Upper lobe of right lung (tissue), 1 donor: ENCODE results near the gene UBL7. TPM values are rescaled to one million over a fixed set of nuclear protein-coding genes. Genes with fewer than 3 reads are reported as not detected.

Source experiments
- ATAC-seq: fragments of 200-7000 bp; cut with Tn5 transposase; one replicate; pipeline ENCODE4 v1.9.1; 2020; ENCODE audit warnings: mild to moderate bottlenecking, moderate library complexity
- DNase-seq: peaks from one replicate; pipeline ENCODE4 v3.0.0-alpha.2; 2020
- H3K27ac ChIP-seq: fragments of 200-600 bp; one replicate; pipeline ENCODE4 v1.8.0; 2022
- H3K27me3 ChIP-seq: fragments of 200-600 bp; one replicate; pipeline ENCODE4 v1.8.0; 2022; ENCODE audit warnings: mild to moderate bottlenecking
- H3K36me3 ChIP-seq: fragments of 200-600 bp; one replicate; pipeline ENCODE4 v1.8.0; 2022
- H3K4me1 ChIP-seq: fragments of 200-600 bp; one replicate; pipeline ENCODE4 v1.8.0; 2022
- H3K4me3 ChIP-seq: fragments of 200-600 bp; one replicate; pipeline ENCODE4 v1.8.0; 2022; ENCODE audit warnings: mild to moderate bottlenecking
- H3K9me3 ChIP-seq: fragments of 200-600 bp; one replicate; pipeline ENCODE4 v1.8.0; 2022
- intact Hi-C: fragments of 100-400 bp; cut with DNase I; formaldehyde crosslinking; loops from one replicate; pipeline ENCODE4 v1.11.0; 2022
- total RNA-seq: library from RNA; stranded (reverse); fragmentation: NEBNext Ultra II Directional; extraction: Animal tissue kit (Norgen Biotek cat#: 25700); gene quantifications from one replicate; pipeline ENCODE4 v1.2.1, GENCODE V29; 2021
- TF ChIP-seq, protein P1 (sequence below): fragments of 200-600 bp; IDR thresholded peaks from one replicate; pipeline ENCODE4 v1.8.0; 2022; ENCODE audit warnings: antibody characterized with exemption
- donor health status: DM: no; HTN: yes; CAD: no; lungs with severe emphysema.

UBL7 gene
- total RNA-seq, 1 donor from 2014 or later, result 40.8 TPM

DNA sequence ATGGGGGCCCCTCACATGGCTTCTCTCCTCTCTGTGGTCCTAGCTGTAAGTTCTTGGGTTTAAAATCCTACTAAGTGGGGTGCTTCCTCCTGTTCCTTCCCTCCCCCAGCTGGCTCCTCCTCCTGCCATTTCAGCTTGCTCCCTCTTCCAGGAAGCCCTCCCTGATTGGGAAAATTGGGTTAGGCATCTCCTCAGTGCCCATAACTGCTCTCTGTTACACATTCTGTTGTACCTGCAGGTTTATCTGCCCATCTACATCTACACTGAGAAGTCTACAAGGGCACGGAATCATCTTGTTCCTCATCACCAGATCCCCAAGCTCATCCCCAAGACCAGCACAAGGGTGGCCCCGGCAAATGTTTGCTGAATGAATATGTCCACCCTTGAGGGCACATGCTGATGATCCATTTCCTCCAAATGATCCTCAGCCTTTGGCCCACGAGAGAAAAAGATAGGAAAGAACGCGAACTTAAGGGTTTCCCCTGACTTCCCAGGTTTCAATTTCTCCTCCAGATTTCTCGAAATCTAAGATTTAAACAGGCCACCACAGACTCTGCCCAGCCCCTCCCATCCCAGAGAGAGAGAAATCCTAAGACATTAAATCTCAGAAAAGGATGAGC is 31.1 kb downstream of the UBL7 start:
- Histone ChIP-seq H3K9me3 (no peaks in the 10 kb centered on the region), H3K4me3 (no peak overlapping the region), H3K27me3 (peaks cover 3% of the 10 kb centered on the region), H3K36me3 (no peaks in the 10 kb centered on the region), H3K4me1 (peaks cover 17% of the 10 kb centered on the region), H3K27ac (no peak overlapping the region)
- DNase-seq, result no peak
- no peak for ATAC-seq
- intact Hi-C loops, result no loop called here
- TF ChIP-seq, protein P1, sequence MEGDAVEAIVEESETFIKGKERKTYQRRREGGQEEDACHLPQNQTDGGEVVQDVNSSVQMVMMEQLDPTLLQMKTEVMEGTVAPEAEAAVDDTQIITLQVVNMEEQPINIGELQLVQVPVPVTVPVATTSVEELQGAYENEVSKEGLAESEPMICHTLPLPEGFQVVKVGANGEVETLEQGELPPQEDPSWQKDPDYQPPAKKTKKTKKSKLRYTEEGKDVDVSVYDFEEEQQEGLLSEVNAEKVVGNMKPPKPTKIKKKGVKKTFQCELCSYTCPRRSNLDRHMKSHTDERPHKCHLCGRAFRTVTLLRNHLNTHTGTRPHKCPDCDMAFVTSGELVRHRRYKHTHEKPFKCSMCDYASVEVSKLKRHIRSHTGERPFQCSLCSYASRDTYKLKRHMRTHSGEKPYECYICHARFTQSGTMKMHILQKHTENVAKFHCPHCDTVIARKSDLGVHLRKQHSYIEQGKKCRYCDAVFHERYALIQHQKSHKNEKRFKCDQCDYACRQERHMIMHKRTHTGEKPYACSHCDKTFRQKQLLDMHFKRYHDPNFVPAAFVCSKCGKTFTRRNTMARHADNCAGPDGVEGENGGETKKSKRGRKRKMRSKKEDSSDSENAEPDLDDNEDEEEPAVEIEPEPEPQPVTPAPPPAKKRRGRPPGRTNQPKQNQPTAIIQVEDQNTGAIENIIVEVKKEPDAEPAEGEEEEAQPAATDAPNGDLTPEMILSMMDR, result no peak

DNA sequence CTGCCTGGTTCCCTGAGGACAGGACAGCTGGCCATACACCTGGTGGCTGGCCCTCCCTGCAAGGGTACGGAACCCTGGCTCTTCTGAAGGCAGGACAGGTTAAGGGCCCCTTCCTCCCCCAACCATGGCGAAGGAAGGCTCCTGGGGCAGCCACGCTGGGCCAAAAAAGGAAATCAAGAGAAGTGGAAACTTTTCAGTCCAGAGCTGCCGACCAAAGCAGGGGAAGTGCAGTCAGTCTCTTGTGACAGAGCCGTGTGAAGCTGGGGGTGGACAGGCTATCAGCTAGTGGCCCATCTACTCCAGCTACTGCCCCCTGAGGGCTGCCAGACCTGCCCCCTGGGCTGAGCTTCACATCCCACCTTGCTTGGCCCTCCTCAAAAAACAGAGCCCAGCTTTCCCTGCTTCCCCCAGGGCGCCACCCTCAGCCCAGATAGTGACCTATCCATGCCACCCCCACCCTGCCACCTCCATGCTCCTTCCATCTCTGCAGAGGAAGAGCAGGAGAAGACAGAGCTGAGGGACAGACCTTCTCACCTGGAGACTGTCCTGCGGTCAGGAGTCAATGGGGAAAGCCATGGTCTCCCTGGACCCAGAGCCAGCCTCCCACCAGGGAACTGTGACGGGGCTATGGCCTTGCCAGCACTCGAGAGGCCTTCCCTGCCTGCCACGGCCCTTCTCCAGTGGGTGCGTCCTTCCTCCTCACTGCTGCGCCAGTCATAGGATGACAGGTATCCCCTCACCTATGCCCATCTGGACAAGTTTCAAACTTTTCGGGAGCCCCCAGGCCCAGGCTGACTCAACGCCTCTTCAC is 31.8 kb downstream of the UBL7 start:
- peaks cover 14% of the 10 kb centered on the region for H3K4me1 ChIP-seq
- no peaks in the 10 kb centered on the region for H3K36me3 ChIP-seq
- ATAC-seq (peak; percentile 23), DNase-seq (no peak)
- H3K27ac ChIP-seq, result no peak overlapping the region
- peaks cover 3% of the 10 kb centered on the region for H3K27me3 ChIP-seq
- H3K4me3 ChIP-seq, result no peak overlapping the region
- TF ChIP-seq, protein P1, result no peak
- intact Hi-C loops, result no loop called here
- H3K9me3 ChIP-seq, result no peaks in the 10 kb centered on the region

DNA sequence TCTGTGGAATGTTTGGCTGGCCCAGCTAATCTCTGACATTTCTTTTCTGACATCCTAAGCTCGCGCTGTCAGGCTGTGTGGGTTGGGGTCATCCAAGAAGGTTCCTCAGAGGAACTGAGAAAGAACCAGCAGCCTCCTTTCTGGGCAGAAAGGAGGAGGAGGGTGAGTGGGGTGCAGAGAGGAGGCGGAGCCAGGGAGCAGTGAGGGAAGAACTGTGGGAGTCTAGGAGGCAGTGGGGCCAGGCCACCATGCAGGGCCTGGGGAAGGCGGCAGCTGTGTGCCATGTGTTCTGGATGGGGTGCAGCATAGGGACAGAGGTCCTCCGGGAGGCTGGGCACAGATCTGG is 32.5 kb downstream of the UBL7 start:
- peaks cover 11% of the 10 kb centered on the region for H3K4me1 ChIP-seq
- DNase-seq (no peak), ATAC-seq (peak; percentile 44)
- no peaks in the 10 kb centered on the region for H3K9me3 ChIP-seq
- TF ChIP-seq, protein P1, result no peak
- H3K27me3 ChIP-seq, result peaks cover 3% of the 10 kb centered on the region
- no peaks in the 10 kb centered on the region for H3K36me3 ChIP-seq
- H3K4me3 ChIP-seq, result no peak overlapping the region
- intact Hi-C loops, result no loop called here
- no peak overlapping the region for H3K27ac ChIP-seq

DNA sequence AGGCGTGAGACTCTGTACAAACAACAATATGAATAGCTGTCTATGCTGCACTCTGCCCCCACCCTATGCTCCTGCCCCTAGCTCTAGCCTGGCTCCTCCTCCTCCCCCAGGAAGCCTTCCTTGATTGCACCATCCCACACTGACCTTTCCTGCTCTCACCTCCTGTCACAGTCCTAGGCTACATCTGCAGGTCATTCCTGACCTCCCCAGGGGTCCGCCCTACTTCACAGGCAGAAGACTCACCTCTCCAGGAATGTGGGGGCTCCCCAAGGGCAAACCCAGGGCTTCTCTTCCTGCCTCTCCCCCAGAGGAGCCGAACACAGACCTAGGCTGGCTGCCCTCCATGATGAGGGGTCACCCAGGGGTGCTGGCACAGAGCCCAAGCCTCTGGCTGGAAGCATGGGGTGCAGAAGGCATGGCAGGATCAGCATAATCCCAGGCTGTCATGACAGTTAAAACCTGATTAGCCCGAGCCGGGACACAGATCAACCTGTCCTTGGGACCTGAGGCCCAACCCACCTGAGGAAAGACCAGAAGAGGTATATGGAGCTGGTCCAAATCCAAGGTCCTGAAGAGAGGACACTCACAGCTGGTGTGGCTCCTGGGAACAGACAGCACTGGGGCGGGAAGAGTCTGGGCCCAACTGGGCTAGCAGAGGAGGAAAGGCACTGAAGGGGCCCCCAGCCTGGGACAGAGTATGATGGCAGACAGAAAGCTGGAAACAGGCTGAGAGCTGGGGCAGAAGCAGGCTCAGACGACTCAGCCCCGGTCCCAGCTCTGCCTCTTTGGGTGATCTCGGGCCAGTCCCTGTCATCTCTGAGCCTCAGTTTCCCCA is 33.1 kb downstream of the UBL7 start:
- peaks cover 3% of the 10 kb centered on the region for H3K27me3 ChIP-seq
- no peak for ATAC-seq
- no peak overlapping the region for H3K27ac ChIP-seq
- intact Hi-C loops, result no loop called here
- peaks cover 12% of the 10 kb centered on the region for H3K4me1 ChIP-seq
- H3K9me3 ChIP-seq, result no peaks in the 10 kb centered on the region
- TF ChIP-seq, protein P1, result no peak
- no peaks in the 10 kb centered on the region for H3K36me3 ChIP-seq
- no peak overlapping the region for H3K4me3 ChIP-seq
- DNase-seq, result no peak

DNA sequence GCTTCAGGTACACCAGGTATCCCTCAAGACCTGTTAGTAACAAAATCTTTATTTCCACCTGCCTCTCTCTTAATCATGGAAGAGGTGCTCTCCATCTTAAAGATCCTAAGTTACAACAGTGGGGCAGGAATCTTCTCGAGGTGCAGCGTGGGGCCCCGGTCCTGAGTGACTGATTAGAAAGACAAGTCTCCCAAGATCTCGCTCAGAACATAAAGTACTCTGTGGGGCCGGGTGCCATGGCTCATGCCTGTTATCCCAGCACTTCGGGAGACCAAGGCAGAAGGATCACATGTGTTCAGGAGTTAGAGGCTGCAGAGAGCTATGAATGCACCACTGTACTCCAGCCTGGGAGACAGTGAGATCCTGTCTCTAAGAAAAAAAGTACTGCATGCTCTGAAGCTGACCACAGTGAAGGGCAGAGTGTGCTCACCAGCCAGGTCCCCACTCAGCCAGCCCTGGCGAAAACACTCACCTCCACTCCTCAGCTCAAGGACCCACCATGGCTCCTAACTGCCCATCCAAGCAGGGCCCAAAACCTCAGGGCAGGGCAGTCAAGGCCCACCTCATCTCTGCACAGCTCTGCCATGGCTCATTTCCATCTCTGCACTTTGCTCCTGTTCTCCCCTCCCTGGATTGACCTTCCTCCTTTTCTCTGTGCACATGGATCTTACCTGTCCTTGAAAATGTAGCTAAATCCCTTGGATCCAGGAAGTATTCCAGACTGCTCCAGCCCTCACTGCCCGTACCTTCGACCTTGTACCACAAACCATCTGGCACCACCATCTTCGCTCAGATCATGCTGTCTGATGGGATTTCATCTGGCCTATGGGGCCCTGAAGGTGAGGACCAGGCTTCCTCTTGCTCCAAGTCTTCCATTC is 34.3 kb downstream of the UBL7 start:
- H3K4me1 ChIP-seq, result peaks cover 17% of the 10 kb centered on the region
- intact Hi-C loops, result no loop called here
- TF ChIP-seq, protein P1, result no peak
- no peaks in the 10 kb centered on the region for H3K36me3 ChIP-seq
- H3K4me3 ChIP-seq, result no peak overlapping the region
- H3K27me3 ChIP-seq, result peaks cover 3% of the 10 kb centered on the region
- H3K27ac ChIP-seq, result no peak overlapping the region
- ATAC-seq (no peak), DNase-seq (no peak)
- no peaks in the 10 kb centered on the region for H3K9me3 ChIP-seq
